Measurements from ENCODE around the gene TMEM150B. TPM values are rescaled to one million over a fixed set of nuclear protein-coding genes. Genes with fewer than 3 reads are reported as not detected.

Gene TMEM150B
- total and polyA plus RNA-seq, 2 of the 13 experiments (the other 11 are each of a cell fraction or from before 2014, with no cell fraction given), result 1.3 to 1.8 TPM

- ATAC-seq (no peak), FAIRE-seq (no peak), DNase-seq (ENCODE audit: low spot score) (no peak)
- ChIA-PET POLR2A (no interaction called here), CTCF (ENCODE audit: low intra/inter-chr PET ratio, low total read pairs) (no interaction called here)
- Histone ChIP-seq H3K27ac (ENCODE audit: extremely low read length, insufficient read depth, low read length) (no peak overlapping the region), H3K36me3 (replicated peaks in 1 of 2; ENCODE audit: control insufficient read depth in 1 of 2, insufficient read depth in 2 of 2, low read length in 2 of 2) (peaks cover 2 to 7% of the 10 kb centered on the region in 2 experiments; a peak in 3 of 5 replicates), H2AFZ (ENCODE audit: low read length) (no peak overlapping the region), H3K27me3 (ENCODE audit: control insufficient read depth in 1 of 2, insufficient read depth in 2 of 2, low read length in 2 of 2) (no peaks in the 10 kb centered on the region; a peak in 2 of 5 replicates), H3K4me3 (replicated peaks in 1 of 3; ENCODE audit: insufficient read depth in 1 of 3, low read depth in 2 of 3, low read length in 3 of 3) (no peak overlapping the region), H4K20me1 (ENCODE audit: insufficient read depth, low read length) (peaks cover 3% of the 10 kb centered on the region; the same call in 1 of the 2 replicates), H3K9me3 (ENCODE audit: low read length) (no peaks in the 10 kb centered on the region), H3K79me2 (ENCODE audit: insufficient read depth, low read length) (peaks cover 5% of the 10 kb centered on the region), H3K9ac (ENCODE audit: insufficient read depth, low read depth, low read length) (no peak overlapping the region), H3K4me2 (ENCODE audit: low read depth, low read length) (no peak overlapping the region), H3K4me1 (ENCODE audit: insufficient read depth, low read length) (peaks cover 12% of the 10 kb centered on the region)
- intact Hi-C loops (cut with micrococcal nuclease; ENCODE audit: unreplicated experiment), result no loop called here
- 95% methylated on average over 3 of the region's 9 CpGs for WGBS (ENCODE audit: low lambda C conversion rate)
- BruUV-seq (replicated peaks), result no TSS peak
- in situ Hi-C loops (cut with HindIII; ENCODE audit: extremely low pct_ligation_motif_present, low pct_unique_long_range_greater_than_20kb), result no loop called here
- no peak for TF ChIP-seq ZNF513 (CRISPR knock-in tag; conservative IDR thresholded peaks at IDR 0.05)
- TF ChIP-seq ZNF232 (CRISPR knock-in tag; IDR thresholded peaks at IDR 0.05; ENCODE audit: borderline replicate concordance), result no peak
- TF ChIP-seq KLF13 (CRISPR knock-in tag; IDR thresholded peaks at IDR 0.05), result no peak
- no peak for TF ChIP-seq ZNF792 (CRISPR knock-in tag; IDR thresholded peaks at IDR 0.05)
- no peak for TF ChIP-seq ZSCAN22 (CRISPR knock-in tag; IDR thresholded peaks at IDR 0.05)
- no peak for TF ChIP-seq TIGD3 (CRISPR knock-in tag; IDR thresholded peaks at IDR 0.05; ENCODE audit: borderline replicate concordance)
- TF ChIP-seq HES4 (CRISPR knock-in tag; IDR thresholded peaks at IDR 0.05; ENCODE audit: borderline replicate concordance), result no peak
- TF ChIP-seq ZNF562 (CRISPR knock-in tag; IDR thresholded peaks at IDR 0.05; ENCODE audit: borderline replicate concordance), result no peak
- no peak for TF ChIP-seq ZNF263 (CRISPR knock-in tag; IDR thresholded peaks at IDR 0.05)
These were observed 19.3 kb upstream of the TMEM150B start for GRCh38 chr19:55344444-55344843.

Measured in HepG2 (cell line).